GM23248 (cell line): Measurements from ENCODE around the gene NANOG. TPM values are rescaled to one million over a fixed set of nuclear protein-coding genes. Genes with fewer than 3 reads are reported as not detected.

Source experiments
- polyA plus RNA-seq: library from polyadenylated mRNA; unstranded; fragments of >200 nt; fragmentation: Nextera tagmentation; extraction: Ambion mirVana; gene quantifications from 2 replicates; pipeline ENCODE4 v1.2.1, GENCODE V29; 2016
- small RNA-seq: library from RNA; depleted of rRNA; stranded (forward); fragments of <200 nt; gene quantifications from one replicate; pipeline ENCODE3, GENCODE V24; 2014; ENCODE audit warnings: low read depth, low replicate concordance
- total RNA-seq: library from RNA; depleted of rRNA; stranded (reverse); fragments of >200 nt; shearing (Covaris generic); gene quantifications from 2 replicates; pipeline ENCODE4 v1.2.3, GENCODE V29; 2014; rRNA removed

NANOG gene
- total and polyA plus RNA-seq, 2 experiments from 2014 or later = 0.13 TPM; not detected in 1

Small RNA genes within 50 kb of the gene (small RNA-seq; reads per million reads assigned to genes)
- gene RF00019 = not detected

Other genes with a start within 250 kb of the NANOG start
- gene APOBEC1, start 123.5 kb upstream of the NANOG start, total RNA-seq = not detected in 2 replicates
- gene APOBEC1, start 123.5 kb upstream of the NANOG start, polyA plus RNA-seq = not detected in 2 replicates
- gene GDF3, start 93.6 kb upstream of the NANOG start, total RNA-seq = not detected in 2 replicates
- not detected in 2 replicates for gene GDF3, start 93.6 kb upstream of the NANOG start, polyA plus RNA-seq
- not detected in 2 replicates for gene DPPA3, start 78.0 kb upstream of the NANOG start, total RNA-seq
- not detected in 2 replicates for gene DPPA3, start 78.0 kb upstream of the NANOG start, polyA plus RNA-seq
- not detected in 2 replicates for gene CLEC4C, start 42.0 kb upstream of the NANOG start, total RNA-seq
- gene CLEC4C, start 42.0 kb upstream of the NANOG start, polyA plus RNA-seq = not detected in 2 replicates
- not detected in 2 replicates for gene NANOGNB, start 24.2 kb upstream of the NANOG start, total RNA-seq
- not detected in 2 replicates for gene NANOGNB, start 24.2 kb upstream of the NANOG start, polyA plus RNA-seq
- not detected in 2 replicates for gene SLC2A14, start 83.5 kb downstream of the NANOG start, total RNA-seq
- not detected in 2 replicates for gene SLC2A14, start 83.5 kb downstream of the NANOG start, polyA plus RNA-seq
- 72.5 and 73.7 TPM in 2 replicates for gene SLC2A3, start 146.8 kb downstream of the NANOG start, total RNA-seq
- gene SLC2A3, start 146.8 kb downstream of the NANOG start, polyA plus RNA-seq = 71.5 and 71.8 TPM in 2 replicates
- 8.2 and 11.0 TPM in 2 replicates for gene FOXJ2, start 243.3 kb downstream of the NANOG start, total RNA-seq
- gene FOXJ2, start 243.3 kb downstream of the NANOG start, polyA plus RNA-seq = 10.5 and 11.6 TPM in 2 replicates